GM21619 (cell line): ENCODE data around the gene COL16A1.

ENCODE experiments used
- ATAC-seq: cut with Tn5 transposase; IDR thresholded peaks from one replicate; pipeline ENCODE4 v1.9.1; 2021; ENCODE audit not compliant: unreplicated experiment

COL16A1 gene

DNA sequence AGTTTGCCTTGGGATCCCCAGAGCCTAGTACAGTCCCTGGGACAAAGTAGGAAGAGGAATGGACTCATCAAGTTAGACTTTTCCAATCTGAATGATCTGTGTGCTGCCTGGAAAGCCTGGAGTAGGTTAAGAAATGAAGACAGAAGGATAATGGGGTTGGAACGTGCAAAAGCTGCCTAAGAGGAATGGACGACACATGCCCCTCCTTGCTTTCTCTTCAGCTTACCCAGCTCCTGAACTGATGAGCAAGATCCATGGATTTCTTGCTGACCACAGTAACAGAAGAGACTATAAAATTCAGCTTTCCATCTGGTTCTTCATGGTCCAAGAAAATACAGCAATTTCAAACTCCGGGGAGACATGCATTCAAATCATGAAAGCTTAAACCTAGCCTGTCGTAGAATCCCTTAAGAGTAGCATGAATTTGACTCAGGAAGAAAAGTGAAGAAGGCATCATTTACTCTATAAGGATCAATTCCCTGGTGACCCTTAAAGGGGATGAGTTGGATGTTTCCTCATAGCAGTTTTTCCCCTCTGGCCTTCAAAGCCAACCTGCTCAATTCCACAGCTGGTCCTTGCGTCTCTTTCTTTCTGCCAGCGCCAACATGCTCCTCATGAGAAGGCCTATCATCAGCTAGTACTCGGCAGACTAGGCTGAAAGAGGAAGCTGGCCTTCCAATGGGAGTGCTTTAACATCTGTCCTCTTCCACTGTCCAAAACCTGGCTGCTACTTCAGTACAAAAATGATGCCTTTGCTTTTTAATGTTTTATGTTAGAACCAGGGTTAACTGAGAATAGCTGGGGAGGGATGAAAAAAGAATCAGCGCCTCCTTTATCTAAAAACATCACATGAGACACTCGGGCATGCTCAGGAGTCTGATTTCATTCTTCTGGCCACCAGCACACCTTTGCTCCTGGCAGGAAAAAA is 53.4 kb downstream of the COL16A1 start:
- no peak for ATAC-seq

DNA sequence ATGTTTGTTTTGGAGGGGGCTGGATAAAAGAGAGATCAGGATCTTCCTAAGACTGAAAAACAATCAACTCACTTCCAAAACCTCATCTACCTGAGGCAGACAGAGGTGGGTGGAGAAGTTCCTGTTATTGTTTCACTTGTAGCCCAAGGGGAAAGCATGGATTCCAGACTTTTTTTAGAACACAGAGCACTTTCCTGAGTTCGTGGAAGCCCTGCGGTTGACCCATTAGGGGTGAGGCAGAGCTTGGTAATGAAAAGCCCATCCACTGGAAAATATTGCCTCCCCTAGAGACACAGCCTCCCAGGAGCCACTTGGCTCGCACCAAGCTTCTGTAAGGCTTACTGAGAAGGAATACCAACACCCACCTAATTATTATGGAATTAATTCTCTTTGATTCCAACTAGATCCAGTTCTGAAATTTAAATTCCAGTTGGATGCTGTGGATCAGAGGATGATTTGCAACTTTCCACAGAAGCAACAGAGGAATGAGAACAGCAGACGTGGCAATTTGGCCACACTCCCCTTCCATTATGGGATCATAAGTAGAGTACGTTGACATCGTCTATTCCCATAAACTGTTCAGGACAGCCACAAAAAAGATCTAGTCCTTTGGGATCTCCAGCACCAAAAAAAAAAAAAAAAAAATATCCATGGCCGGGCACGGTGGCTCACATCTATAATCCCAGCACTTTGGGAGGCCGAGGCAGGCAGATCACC is 55.0 kb downstream of the COL16A1 start:
- ATAC-seq, result no peak

DNA sequence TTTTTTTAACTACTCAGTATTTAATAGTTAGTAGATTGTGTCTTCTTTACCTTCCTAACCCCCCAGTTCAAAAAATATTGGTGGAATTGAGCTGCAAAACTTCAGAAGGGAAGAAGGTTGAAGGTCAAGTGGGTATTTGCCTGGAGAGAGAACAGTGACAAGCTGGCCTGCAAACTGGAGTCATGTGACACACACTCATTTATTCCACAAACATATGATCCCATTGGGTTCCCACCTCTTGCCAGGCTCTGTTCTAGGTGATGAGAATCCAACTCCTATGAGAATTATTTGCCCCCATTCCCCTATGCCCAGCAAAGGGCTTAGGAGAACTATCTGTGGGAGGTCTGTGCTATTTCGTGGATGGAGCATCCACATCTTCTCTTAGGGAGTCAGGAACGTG is 55.6 kb downstream of the COL16A1 start:
- no peak for ATAC-seq

DNA sequence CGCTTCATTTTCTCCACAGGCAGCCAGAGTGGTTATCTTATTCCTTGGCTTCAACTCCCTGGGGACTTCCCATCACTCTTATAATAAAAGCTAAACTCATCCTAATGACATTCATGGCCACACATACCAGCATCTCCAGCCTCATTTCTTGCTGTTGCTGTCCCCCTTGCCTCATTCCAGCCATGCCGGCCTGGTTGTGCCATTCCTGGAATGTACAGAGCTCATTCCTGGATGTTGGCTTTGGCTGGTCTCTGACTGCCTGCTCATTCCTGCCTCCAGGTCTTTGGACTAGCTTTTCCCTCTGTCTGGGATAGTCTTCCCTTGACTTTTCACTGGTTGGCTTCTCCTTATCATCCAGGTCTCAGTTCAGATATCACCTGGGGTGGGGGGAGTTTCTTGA is 56.7 kb downstream of the COL16A1 start:
- no peak for ATAC-seq

DNA sequence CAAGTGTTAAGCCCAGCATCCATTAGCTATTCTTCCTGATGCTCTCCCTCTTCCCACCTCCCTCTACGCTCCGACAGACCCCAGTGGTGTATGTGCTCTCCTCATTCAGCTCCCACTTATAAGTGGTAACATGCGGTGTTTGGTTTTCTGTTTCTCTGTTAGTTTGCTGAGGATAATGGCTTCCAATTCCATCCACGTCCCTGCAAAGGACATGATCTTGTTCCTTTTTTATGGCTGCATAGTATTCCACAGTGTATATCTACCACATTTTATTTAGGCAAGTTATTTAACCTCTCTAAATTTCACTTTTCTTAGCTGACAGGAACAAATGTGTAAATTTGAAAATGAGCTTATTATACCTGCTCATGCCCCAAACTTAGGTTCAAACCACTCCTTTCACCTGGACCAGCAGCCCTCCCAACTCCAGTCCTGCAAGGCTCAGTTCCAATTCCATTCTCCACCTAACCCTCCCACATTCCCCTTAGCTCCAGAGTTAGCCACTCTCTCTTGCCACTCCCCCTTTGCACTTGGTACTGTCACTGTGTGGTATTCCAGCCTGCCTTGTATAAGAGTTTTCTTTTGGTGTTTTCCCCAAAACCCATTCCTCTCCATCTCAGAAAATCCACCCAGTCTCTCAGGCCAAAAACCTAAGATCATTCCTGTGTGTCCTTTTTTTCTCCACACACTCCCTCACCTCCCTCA is 57.4 kb downstream of the COL16A1 start:
- no peak for ATAC-seq

DNA sequence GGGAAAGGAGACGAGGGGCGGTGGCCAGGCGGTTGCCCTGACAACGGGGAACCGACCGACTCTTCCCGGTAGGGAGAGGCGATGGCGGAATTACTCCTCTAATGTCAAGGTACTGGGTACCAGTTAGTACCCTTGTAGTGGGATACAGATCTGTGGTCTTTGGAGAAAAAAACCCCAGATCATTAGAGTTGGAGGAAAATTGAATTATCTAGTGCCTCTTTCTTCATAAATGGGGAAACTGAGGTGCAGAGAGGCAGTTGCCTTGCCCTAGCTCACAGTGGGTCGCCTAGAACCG is 58.6 kb downstream of the COL16A1 start:
- no peak for ATAC-seq

DNA sequence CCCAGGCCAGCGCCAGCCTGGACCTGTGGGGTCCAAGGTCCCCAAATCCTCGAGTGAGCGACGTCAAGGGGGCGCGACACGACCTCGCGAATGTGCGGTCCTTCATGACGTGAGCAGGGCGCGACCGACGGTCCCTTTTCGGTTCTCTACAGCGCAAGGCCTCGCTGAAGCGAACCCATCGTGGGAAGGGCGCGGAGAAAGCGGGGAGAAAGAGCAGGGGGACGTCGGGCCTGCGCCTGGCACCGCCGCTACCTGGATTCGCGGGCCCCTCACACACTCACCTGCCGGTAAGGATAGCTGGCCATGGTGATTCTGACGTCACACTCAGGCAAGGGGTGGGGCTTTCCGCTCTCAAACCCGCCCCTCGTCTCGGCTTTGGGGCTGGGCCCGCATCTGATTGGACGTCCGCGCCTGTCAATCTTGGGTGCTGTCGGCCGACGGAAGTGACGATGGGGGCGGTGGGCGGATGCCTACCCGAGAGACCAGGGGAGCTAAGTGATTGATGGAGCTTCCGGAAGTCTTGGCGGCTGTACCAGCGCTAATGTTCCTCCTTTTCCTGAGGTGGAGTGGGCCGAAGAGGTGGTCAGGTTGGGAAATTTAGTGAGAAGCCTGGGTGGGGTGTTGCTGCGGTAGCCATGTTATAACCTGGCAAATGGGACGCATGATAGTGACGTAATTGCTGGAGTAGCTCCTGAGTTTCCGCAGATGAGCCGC is 59.1 kb downstream of the COL16A1 start, which contains the start of gene PEF1:
TSS of gene PEF1 (minus strand) at position 317 of the 714 bp plus-strand sequence. CDS start at position 305, 12 bp downstream.
- peak; percentile 87 for ATAC-seq

DNA sequence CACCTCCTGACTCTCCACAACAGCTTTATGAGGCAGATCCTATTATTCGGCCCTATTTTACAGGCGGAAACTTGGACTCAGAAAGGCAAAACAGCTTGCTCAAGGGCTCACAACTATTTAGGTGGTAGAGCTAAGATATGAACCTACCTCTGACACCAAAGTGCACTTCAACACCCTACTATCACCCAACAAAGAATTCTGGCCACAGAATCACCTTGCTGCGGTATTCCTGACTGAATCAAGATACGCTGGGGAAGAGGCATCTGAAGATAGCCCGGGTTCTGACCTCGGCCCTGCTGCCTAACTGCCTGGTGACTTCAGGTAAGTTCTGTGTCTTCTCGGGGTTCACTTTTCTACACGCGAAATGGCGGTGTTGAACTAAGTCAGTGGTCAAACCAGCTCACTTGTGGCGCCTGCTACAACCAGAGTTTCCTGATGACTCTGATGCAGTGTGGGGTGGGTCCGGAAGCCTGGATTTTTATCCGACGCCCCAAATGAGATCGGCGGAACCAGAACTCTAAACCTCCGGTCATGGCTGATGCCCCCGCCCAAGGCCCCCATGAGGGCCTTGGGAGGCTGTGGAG is 59.7 kb downstream of the COL16A1 start:
- ATAC-seq, result no peak

DNA sequence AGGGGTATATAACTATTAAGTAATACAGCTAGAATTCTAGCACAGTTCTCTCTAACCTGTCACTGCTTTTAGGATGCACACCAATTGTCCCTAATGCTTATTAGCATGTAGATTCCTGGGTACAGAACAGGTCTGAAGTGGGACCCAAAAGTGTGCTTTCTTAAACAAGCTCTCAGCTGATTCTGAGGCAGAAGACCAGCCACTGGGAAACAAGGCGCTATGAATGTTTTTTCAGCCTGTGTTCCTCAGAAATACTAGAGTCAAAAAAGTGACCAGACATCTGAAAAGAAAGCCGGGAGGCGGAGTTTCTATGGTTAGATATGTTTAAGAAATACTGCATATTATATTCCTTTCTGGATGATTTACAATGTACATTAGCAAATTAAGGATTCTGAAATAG is 60.9 kb downstream of the COL16A1 start:
- ATAC-seq, result no peak

DNA sequence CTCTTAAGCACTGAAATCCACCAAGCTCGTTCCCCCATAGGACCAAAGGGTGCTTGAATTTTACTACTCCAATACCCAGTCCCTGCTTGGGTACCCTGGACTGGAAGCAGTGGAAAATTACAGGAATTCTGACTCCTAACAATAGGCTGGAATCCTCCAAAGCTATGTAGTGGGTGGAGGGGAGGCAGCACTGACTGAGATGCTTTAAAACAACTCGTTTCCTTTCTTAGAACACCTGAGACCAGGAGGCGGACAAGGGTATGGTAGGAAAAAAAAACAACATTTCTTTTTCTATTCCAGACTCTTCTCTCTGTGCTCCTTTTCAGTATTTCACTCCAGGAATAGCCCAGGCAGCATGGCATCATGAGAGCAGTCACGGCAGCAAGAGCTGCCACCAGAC is 61.5 kb downstream of the COL16A1 start:
- ATAC-seq, result no peak

DNA sequence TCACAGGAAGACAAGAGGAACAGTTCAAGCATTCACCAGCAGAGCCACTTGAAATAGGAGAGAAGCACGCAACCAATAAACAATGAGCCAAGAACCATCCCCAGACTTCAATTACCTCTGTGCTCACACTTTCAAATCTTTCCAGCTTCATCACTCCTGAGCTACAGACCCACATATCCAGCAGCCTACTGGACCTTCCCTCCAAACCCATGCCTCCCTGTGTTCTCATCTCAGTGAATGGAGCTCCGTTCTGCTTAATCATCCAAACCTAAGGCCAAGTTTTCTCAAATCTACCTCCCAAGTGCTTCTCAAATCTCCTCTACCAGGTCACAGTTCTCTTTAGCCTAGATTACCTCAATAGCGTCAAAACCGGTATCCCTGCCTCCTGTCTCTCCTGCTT is 62.9 kb downstream of the COL16A1 start:
- ATAC-seq, result no peak

DNA sequence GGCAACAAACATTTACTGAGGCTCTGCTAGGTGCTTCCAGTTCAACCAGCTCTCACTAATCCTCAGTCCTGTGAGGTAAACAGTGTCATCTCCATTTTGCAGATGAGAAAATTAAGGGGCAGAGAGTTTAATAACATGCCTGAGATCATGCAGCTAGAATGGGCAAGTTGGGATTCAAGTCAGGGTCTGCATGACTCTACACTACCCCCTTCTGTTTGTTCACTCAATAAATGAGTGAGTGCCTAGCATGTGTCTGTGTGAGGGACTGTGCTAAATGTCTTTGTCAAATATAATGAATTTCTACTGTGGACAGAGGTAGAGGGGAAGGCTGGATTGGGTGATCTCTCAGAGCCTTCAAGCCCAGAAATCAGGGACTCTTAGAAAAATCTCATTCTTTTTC is 63.6 kb downstream of the COL16A1 start:
- no peak for ATAC-seq

DNA sequence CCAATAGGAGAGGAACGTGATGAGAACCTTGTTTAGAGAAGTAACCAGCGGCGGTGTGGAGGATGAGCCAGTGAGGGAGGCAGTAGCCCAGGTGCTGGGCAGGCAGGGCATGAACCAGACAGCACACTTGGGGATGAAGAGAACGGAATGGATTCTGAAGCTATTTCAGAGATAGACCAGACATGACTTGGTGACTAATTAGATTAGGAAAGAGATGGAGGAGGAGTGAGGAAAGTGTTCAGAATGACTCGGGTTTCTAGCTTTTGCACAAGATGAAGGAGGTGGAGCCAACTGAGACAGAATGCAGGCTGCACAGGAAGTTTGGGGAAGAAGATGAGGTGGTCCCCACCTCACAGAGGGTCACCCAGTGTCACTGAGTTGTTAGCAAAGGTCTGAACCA is 64.3 kb downstream of the COL16A1 start:
- no peak for ATAC-seq

DNA sequence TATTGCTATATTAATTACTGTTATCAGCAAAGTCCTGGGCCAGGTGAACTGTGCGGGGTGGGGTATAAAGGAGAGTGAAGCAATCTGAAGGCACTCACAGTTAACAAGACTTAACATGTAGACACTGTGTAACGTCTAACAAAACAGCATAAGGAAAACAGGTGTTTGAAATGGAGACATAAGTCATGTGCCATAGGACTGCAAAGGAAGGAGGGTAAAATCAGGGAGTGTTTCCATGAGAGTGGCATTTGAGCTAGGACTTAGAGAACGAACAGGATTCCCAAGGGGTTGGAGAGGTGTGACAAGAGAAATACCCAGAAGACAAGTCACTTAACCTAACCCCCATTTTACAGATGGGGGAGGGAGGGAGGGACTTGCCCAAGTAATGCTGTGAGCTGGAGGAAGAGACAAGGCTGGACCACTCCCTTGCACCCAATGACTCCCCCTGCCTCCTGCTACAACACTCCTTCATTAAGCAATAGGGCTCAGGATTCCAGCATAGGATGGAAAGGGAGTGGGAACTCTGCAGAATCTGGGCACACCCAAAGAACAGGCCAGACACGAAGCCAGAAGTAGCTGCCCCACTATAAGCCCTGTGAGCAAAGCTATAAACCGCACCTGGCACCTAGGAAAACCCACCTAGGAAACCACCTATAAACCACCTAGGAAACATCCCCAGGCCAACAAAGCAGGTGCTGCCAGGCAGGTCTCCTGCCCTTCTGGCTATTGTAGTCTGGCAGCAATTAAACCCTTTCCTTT is 65.7 kb downstream of the COL16A1 start:
- no peak for ATAC-seq

DNA sequence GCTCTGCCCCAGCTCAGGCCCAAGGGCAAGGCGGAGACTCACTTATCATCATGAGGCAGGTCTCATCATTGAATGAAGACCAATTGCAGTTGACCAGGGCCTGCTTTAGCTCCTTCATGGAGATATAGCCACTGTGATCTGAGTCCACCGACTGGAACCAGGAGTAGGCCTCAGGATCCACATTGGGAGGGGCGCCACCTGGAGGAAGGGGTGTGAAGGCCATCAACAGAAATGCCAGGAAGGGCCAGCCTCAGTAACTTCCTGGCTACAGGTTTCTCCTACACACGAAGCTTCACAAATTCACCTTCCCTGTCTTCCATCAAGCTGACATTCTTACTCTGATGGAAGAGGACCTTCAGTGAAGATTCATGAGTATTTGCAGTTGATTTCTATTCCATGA is 70.7 kb downstream of the COL16A1 start:
- ATAC-seq, result no peak

DNA sequence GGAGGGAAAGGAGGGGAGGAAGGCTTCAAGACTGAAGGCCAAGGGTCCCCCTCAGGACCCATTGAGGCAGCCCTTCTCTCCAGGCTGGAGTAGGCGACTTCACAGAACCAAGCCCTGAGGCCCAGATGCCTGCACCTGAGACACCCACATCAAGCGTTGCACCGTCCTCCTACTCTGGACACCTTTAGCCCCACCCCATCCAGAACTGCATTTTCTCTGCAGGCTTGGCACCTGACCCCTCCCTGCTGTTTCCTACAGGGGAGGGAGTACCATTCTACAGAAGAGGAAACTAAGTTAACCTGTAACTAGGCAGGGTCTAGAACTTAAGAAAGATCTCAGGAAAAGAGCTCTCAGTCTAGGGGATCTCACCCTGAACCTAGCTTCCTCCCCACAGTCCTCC is 71.2 kb downstream of the COL16A1 start:
- ATAC-seq, result no peak

DNA sequence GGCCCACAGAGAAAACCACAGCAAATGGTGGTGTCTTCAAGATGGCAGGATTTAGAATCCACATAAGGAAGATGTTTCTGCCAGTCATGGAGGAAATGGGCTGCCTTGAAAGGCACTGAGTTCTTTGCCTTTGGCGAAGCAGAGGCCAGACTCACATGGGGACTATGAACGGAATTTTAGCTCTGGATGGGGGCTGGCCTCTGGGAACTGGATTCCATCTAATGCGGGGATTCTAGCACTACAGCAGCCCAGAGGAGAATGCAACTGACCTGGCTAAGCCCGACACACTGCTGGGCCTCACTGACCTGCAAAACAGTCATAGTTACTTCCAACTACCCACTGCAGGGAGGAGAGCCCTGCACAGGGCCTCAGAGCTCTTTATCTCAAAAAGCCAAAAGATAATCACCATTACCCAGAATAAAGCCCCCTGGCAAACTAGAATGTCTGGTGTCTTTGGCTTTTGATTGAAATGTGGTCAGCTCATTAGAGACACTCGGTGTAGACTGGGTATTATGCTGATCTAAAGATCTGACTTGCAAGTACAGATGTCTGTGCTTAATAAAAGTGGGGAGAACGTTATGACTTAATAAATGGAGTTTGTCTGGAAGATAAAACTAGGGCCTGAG is 74.8 kb downstream of the COL16A1 start:
- ATAC-seq, result no peak

DNA sequence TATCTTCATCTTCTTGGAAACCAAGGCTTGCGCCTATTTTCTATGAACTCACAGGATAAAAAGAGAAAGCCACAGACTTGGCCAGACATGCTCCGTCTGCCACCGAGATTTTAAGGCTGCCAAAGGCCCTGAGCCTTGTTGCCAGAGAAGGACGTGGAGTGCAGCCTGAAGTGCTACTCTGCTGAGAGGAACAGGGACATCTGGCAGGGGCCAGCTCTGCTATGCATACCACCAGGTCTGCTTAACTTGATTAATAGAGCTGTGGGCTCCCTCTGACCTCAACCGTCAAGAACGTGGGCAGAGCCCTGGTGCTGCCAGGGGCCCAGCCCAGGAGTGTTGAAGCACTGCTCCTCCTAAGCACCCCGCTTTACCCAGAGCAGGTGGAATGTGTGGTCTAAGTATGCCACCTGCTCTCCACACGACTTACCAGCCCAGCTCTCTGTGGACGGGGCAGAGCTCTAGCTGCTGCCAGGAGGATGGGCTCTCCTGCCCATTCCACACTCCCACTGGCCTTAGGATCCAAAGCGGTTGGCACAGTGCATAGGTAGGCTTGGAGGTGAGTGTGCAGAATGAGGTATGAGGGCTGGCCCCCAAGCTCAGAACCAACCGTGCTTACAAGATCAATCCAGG is 75.8 kb downstream of the COL16A1 start:
- no peak for ATAC-seq

DNA sequence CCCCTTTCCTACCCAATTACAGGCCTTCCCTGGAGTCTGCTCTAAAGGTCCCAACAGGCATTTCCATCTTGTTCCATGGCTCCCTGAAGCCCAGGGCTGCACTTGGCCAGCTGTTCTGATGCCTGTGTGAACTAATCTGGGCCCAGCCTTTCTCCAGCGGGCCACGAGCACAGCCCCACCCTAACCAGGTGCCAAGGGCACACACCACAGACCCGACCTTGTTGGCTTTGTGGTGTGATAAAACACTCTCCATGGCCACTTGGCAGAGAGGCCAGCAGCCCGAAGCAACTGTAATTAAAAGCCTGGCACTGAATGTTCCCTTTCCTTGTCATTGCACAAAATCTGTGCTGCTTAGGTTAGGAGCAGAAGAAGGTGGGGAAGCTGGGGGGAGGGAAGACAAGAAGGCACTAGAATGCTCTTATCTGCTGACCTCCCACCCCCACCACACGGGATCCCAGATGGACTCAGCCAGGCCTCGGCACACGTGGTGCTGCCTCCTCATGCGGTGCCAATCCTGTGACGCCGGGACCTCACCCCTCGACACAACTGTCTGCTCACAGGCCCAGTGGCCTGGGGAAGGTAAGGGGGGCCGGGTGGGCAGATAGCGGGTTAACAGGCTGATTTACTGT is 76.4 kb downstream of the COL16A1 start:
- ATAC-seq, result no peak
